HG03139 (cell line): ENCODE data around the gene SPEF2.
"Not testable (repeated sequence)": the region's sequence is repeated elsewhere in the genome, so short reads cannot be mapped to it uniquely, and the experiment has no call there.

Experiments used
- ATAC-seq: cut with Tn5 transposase; IDR thresholded peaks from one replicate; pipeline ENCODE4 v1.9.1; 2021; ENCODE audit not compliant: unreplicated experiment

Gene SPEF2

GRCh38 chr5:35820735-35821134 is 203.1 kb downstream of the SPEF2 start:
- ATAC-seq, result no peak

GRCh38 chr5:35821513-35821912 is 203.8 kb downstream of the SPEF2 start:
- no peak for ATAC-seq

- no peak for ATAC-seq
Measured at GRCh38 chr5:35822511-35822910, 204.8 kb downstream of the SPEF2 start.

- no peak for ATAC-seq
Measured at GRCh38 chr5:35823347-35824098, 205.9 kb downstream of the SPEF2 start.

GRCh38 chr5:35826056-35826455 is 208.4 kb downstream of the SPEF2 start:
- ATAC-seq, result no peak

GRCh38 chr5:35826554-35826953 is 208.9 kb downstream of the SPEF2 start:
- ATAC-seq, result no peak

- ATAC-seq, result no peak
Measured at GRCh38 chr5:35828082-35828598, 210.5 kb downstream of the SPEF2 start.

- no peak for ATAC-seq
Measured at GRCh38 chr5:35830587-35830986, 212.9 kb downstream of the SPEF2 start.

GRCh38 chr5:35832762-35833161 is 215.1 kb downstream of the SPEF2 start:
- no peak for ATAC-seq

- no peak for ATAC-seq
Measured at GRCh38 chr5:35833224-35833623, 215.6 kb downstream of the SPEF2 start.

- no peak for ATAC-seq
Measured at GRCh38 chr5:35835796-35836742, 218.4 kb downstream of the SPEF2 start.

- ATAC-seq, result no peak
Measured at GRCh38 chr5:35838370-35839042, 220.8 kb downstream of the SPEF2 start.

GRCh38 chr5:35842856-35843255 is 225.2 kb downstream of the SPEF2 start:
- ATAC-seq, result no peak

- not testable (repeated sequence) for ATAC-seq
Measured at GRCh38 chr5:35845508-35845907, 227.8 kb downstream of the SPEF2 start.

GRCh38 chr5:35847491-35847890 is 229.8 kb downstream of the SPEF2 start:
- no peak for ATAC-seq

- no peak for ATAC-seq
Measured at GRCh38 chr5:35847961-35848360, 230.3 kb downstream of the SPEF2 start.

GRCh38 chr5:35849860-35850259 is 232.2 kb downstream of the SPEF2 start:
- ATAC-seq, result no peak

- no peak for ATAC-seq
Measured at GRCh38 chr5:35850967-35851680, 233.5 kb downstream of the SPEF2 start.

GRCh38 chr5:35852084-35852734 is 234.5 kb downstream of the SPEF2 start:
- no peak for ATAC-seq

GRCh38 chr5:35852773-35853172 is 235.1 kb downstream of the SPEF2 start:
- ATAC-seq, result no peak
